K562 (cell line): Measurements from ENCODE around the gene C1QTNF3.

ENCODE experiments used
- ARID2 ChIP-seq: fragments of 450-650 bp; IDR thresholded peaks from 2 replicates; pipeline ENCODE4 v1.6.1; 2017; ENCODE audit warnings: antibody characterized with exemption, mild to moderate bottlenecking
- ARID4B ChIP-seq: sonication (generic); formaldehyde crosslinking; IDR thresholded peaks from 2 replicates; pipeline ENCODE4 v1.8.0; 2022; ENCODE audit warnings: mild to moderate bottlenecking, missing genetic modification reagents
- FOXP1 ChIP-seq: sonication (generic); formaldehyde crosslinking; IDR thresholded peaks from 2 replicates; pipeline ENCODE4 v1.8.0; 2022; ENCODE audit warnings: mild to moderate bottlenecking, missing genetic modification reagents
- HIVEP1 ChIP-seq: fragments of 250-450 bp; sonication (Bioruptor Pico); IDR thresholded peaks from 2 replicates; pipeline ENCODE4 v1.4.0; 2020; ENCODE audit warnings: mild to moderate bottlenecking
- HNRNPUL1 ChIP-seq: fragments of 200-400 bp; formaldehyde crosslinking; IDR thresholded peaks from 2 replicates; pipeline ENCODE4 v1.6.1; 2017; ENCODE audit warnings: low read length
- MXI1 ChIP-seq: IDR thresholded peaks from 2 replicates; pipeline ENCODE4 v1.6.1; 2011; ENCODE audit warnings: low read depth, mild to moderate bottlenecking, improper control_type of control experiment, low read length
- SRF ChIP-seq, 2 experiments: fragments of 250-450, 450-650 bp in 1 of 2; sonication (Bioruptor Pico) in 1 of 2; sonication (generic) in 1 of 2; formaldehyde crosslinking; IDR thresholded peaks; 2 replicates each; pipeline versions ENCODE4 v1.5.0 to v1.5.1; 2020 to 2022; ENCODE audit warnings: mild to moderate bottlenecking in 1 of 2, missing genetic modification reagents in 1 of 2
- TEAD4 ChIP-seq, 2 experiments: sonication (generic) in 1 of 2; formaldehyde crosslinking in 1 of 2; IDR thresholded peaks; 2 replicates each; pipeline versions ENCODE4 v1.6.1 to v1.8.0; 2012 to 2022; ENCODE audit warnings: borderline replicate concordance in 1 of 2, inconsistent platforms in 1 of 2, low read length in 1 of 2, mild to moderate bottlenecking in 1 of 2, missing genetic modification reagents in 1 of 2

- TF ChIP-seq TEAD4 (IDR thresholded peaks at IDR 0.05; ENCODE audit: low read length), result no peak
- TF ChIP-seq TEAD4 (CRISPR knock-in tag; IDR thresholded peaks at IDR 0.05; ENCODE audit: borderline replicate concordance), result no peak
- TF ChIP-seq HNRNPUL1, result no peak
- TF ChIP-seq MXI1, result no peak
- no peak for TF ChIP-seq FOXP1 (CRISPR knock-in tag)
- no peak for TF ChIP-seq SRF (CRISPR knock-in tag; IDR thresholded peaks at IDR 0.05)
- no peak for TF ChIP-seq HIVEP1 (CRISPR knock-in tag)
- TF ChIP-seq ARID2, result no peak
- no peak for TF ChIP-seq ARID4B (CRISPR knock-in tag)
Measured at GRCh38 chr5:34001241-34001841, 41.7 kb downstream of the C1QTNF3 start.
